Erythroblast (primary cell): ENCODE results near the gene SUGCT.

ENCODE experiments used
- GATA1 ChIP-seq: IDR thresholded peaks from 2 replicates; pipeline ENCODE4 v1.6.1; 2011; ENCODE audit warnings: low read depth, mild to moderate bottlenecking, control low read depth, low read length, moderate library complexity
- POLR2A ChIP-seq: IDR thresholded peaks from 2 replicates; pipeline ENCODE4 v1.6.1; 2011; ENCODE audit warnings: mild to moderate bottlenecking, low read length

DNA sequence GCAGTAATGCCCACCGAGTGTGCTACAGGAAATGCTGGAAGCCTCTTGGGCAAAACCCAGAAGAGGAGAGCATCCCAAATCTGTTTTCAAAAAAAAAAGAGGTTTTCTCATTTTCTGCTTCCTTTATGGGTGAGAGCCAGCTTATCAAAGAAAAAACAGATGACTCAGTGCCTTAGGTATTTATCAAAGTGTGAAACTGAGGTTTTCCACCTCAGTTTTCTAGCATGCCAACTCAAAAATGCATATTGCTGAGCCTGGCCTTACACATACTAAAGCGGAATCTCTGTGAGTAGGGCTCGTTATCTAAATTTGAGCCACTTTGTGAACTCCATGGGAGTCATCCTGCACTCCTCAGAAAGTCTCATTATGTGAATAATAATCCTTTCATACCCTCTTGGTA, 705.1 kb downstream of the SUGCT start:
- TF ChIP-seq POLR2A (no peak), GATA1 (no peak)
